CD4-positive, alpha-beta T cell treated with Interleukin-17A for 4 hours (primary cell): Measurements from ENCODE around the gene TSGA10.
A peak's percentile ranks its signal among the peaks of the same experiment; 100 is the strongest.
"Not testable (repeated sequence)": the region's sequence is repeated elsewhere in the genome, so short reads cannot be mapped to it uniquely, and the experiment has no call there.

ENCODE experiments used
- DNase-seq: peaks from one replicate; pipeline ENCODE4 v3.0.0-alpha.2; 2020; ENCODE audit warnings: mixed read lengths

TSGA10 gene

DNA sequence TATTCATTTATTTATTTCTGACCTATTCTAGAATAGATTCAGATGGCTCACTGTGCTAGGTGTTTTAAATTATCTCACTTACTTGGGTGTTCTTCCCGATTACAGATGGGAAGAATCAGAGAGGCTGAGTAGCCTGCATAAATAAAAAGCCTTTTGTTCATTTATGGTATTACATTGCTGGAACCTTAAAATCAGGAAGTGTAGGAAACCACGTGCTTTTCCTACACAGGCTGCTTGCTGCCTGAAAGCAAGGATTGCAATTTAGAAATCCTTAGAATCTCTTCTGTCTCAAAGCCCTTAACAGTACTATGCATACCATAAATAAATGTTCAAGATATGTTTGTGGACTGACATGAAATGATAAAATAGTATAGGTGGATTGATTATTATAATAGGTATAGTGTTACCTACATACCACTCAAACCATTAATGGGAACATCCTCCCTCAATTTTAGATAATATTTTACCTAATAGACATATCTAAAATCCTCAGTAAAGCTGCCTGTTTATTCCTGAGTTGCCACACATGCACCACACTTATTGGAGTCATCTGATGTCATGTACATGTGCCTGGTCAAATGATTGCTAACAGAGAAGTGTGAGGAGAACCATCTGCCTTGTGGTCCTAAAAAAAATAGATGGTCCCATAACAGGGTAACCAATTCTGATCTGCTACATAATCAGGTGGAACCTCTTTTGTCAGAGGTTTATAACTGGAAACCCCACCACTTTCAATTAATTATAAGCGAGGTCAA lies 86.7 kb downstream of the TSGA10 start:
- no peak for DNase-seq

- DNase-seq = peak; percentile 57
Observed at GRCh38 chr2:99066075-99066958, 88.4 kb downstream of the TSGA10 start.

DNA sequence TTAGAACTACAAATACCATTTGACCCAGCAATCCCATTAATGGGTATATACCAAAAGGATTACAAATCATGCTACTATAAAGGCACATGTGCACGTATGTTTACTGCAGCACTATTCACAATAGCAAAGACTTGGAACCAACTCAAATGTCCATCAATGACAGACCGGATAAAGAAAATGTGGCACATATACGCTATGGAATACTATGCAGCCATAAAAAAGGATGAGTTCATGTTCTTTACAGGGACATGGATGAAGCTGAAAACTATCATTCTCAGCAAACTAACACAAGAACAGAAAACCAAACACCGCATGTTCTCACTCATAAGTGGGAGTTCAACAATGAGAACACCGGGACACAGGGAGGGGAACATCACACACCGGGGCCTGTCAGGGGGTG lies 105.6 kb downstream of the TSGA10 start:
- not testable (repeated sequence) for DNase-seq

- not testable (repeated sequence) for DNase-seq
Observed at GRCh38 chr2:99040736-99041300, 113.9 kb downstream of the TSGA10 start.

DNA sequence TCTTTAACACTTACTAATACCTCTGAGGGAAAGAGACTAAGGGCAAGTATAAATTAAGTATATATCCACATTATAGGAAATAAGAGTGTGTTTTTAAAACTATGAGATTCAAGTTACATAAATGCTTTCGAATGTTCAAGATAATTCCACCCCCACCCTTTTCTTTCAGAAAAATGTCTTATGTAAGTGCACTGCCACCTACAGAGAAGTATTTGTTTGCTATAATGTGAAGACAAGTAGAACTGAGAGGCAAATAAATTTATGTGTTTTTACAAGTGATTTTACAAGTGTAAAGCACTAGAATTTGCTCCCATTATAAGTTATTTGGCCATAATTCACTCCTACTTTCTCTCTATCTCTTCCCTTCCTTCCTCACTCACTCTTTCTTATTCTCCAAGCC lies 118.8 kb downstream of the TSGA10 start:
- no peak for DNase-seq

- no peak for DNase-seq
Observed at GRCh38 chr2:99032786-99033185, 122.0 kb downstream of the TSGA10 start.

- no peak for DNase-seq
Observed at GRCh38 chr2:99032001-99032400, 122.7 kb downstream of the TSGA10 start.

GRCh38 chr2:99031481-99031880 lies 123.3 kb downstream of the TSGA10 start:
- DNase-seq = no peak

- DNase-seq = no peak
Observed at GRCh38 chr2:99028558-99028957, 126.2 kb downstream of the TSGA10 start.

DNA sequence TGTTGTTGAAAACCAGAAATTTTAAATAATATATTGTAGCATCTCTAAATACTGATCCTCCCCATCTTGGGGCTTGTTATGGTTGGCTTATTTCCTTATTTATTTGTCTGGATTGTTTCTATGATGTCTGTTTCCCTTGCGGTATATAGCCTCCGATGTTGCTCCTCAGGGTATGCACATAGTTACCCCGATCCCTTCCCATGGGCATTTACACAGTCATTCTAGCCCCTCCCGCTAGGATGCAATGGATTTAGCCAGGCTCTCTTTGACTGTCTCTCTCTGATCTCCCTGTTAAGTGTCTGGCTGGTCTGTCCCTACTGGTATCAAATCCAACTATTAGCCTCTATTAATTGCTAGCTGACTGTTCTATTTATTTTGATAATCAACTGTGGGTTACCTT lies 126.9 kb downstream of the TSGA10 start:
- DNase-seq = no peak

DNA sequence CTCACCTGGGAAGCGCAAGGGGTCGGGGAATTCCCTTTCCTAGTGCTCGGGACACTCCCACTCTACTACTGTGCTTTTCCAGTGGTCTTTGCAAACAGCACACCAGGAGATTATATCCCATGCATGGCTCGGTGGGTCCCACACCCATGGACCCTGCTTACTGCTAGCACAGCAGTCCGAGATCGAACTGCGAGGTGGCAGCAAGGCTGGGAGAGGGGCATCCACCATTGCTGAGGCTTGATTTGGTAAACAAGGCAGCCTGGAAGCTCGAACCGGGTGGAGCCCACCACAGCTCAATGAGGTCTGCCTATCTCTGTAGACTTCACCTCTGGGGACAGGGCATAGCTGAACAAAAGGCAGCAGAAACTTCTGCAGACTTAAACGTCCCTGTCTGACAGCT lies 154.0 kb downstream of the TSGA10 start:
- DNase-seq = no peak

DNA sequence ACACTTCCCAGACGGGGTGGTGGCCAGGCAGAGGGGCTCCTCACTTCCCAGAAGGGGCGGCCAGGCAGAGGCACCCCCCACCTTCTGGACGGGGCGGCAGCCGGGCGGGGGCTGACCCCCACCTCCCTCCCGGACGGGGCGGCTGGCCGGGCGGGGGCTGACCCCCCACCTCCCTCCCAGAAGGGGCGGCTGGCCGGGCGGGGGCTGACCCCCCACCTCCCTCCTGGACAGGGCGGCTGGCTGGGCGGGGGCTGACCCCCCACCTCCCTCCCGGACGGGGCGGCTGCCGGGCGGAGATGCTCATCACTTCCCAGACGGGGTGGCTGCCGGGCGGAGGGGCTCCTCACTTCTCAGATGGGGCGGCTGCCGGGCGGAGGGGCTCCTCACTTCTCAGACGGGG lies 166.0 kb downstream of the TSGA10 start:
- not testable (repeated sequence) for DNase-seq

DNA sequence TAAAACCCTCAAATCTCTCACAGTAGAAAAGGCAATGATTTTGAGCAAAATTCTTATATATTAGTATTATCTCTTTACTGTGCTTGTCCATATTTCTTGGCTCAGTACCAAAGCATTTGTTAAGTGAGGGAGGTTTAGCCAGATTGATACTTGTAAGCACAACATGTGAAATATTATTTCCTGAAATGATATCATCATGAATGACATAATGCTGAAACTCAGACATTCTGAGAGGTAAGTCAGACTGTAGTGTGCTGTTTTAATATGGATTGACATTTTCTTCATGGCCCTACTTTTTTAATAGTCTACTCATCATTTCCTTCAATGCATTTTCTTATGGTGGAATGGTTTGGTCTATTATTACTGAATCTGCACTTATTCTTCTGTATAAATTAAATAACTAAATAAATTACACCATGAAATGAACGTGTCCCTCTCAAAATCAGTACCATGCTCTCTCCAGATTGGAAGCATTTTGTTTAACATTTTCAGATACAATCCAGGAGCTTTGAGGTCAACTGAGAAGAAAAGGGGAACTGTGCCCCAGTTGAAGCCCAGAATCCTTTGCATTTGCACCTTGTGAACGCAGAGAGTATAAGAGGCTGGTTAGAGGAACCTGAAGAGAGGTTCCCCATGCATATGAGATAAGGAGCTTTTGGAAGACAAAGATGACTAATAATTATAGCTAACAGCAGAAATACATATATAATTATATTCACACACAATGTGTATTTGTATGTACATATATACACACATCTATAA lies 168.7 kb downstream of the TSGA10 start:
- no peak for DNase-seq

- DNase-seq = no peak
Observed at GRCh38 chr2:98975611-98976010, 179.1 kb downstream of the TSGA10 start.

GRCh38 chr2:98972582-98973167 lies 182.1 kb downstream of the TSGA10 start:
- no peak for DNase-seq

DNA sequence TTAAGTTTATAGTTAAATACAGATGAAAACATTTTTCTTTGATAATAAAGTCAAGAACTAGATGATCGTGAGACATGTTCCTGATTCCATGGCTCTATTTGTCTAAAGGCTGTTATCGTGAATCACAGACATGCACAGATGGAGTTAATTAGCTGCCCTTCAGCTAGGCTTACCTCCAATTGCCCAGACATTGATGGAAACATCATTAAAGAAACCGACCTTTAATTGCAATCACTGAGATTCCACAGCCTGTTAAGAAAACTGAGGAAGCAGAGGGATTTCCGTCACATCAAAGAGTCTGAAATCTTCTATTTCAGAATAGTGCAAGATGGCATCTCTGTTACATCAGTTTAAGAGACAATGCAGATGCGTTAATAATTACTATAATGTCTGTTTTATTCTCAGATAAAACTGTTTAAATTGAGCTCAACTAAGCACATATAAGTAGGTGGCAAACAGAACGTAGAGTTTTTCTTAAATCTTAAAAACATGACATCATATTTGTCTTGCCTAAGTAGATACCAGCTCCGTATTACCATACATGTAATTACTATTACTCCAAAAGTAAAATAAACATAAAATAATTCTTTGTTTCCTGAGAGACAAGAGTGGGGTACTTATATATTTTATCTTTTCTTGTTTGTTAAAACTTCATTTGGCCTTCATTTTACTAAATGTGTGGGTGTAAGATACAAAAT lies 194.8 kb downstream of the TSGA10 start:
- DNase-seq = no peak

- no peak for DNase-seq
Observed at GRCh38 chr2:98952966-98953365, 201.8 kb downstream of the TSGA10 start.

DNA sequence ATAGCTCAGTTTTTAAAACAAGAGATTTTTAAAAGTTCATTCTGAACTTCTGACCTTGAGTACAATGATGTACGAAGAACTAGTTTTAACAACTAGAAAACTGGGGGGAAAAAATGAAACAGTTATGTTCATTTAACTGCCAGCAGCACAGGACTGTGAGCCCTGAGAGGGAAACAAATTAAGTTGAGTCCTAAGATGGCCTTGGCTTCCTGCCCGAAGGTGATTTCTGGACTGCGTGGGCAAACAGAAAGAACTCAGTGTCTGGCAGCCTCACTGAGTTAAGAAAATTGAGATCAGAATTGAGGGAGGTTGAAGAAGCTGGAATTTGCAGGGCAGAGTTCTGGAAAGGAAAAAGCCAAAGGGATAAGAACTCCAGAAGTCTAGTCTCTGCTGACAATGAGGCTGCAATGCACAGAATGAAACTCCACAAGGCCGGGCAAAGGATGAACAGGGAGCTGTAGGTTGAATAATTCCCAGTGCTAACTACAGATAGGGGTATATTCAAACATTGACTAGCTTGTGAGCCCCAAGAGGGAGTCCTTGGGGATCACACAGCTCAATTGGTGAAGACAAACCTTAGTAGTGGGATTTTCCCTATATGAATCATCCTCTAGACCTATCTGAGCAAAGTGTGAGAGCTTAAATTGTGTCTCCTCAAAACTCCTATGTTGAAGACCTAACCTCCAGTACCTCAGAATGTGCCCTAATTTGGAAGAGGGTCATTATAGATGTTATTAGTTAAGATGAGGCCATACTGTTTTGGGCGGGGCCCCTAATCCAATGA lies 205.6 kb downstream of the TSGA10 start:
- no peak for DNase-seq

DNA sequence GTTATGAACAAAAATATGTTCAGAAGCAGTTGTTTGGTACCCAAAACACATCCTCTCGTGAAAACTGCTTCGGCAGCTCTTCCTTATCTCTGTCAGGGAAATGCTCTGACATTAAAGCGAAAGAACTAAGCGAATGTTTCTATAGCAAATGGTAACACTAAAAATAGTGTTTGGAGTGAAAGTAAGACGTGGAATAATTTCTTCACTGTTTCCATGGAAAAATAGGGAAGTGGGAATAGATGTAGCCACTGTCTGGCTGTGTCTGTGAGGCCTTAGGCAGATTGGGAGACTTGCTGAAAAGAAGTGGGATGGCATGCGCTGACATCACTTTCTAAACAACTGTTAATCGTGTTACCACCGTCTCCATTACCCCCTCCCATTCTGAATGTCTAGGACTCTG lies 207.2 kb downstream of the TSGA10 start:
- no peak for DNase-seq
